HG03139 (cell line): Measurements from ENCODE around the gene TBX3.
"Not testable (repeated sequence)": the region's sequence is repeated elsewhere in the genome, so short reads cannot be mapped to it uniquely, and the experiment has no call there.

ENCODE experiments used
- ATAC-seq: cut with Tn5 transposase; IDR thresholded peaks from one replicate; pipeline ENCODE4 v1.9.1; 2021; ENCODE audit not compliant: unreplicated experiment

The TBX3 gene

GRCh38 chr12:114684098-114684869 is at the start of gene TBX3:
TBX3 (minus strand) TSS chr12:114684175; CDS start chr12:114683200, 975 bp downstream.
- ATAC-seq, result no peak

GRCh38 chr12:114732426-114733030 is 48.6 kb upstream of the TBX3 start:
- ATAC-seq, result no peak

GRCh38 chr12:114729731-114730130 is 45.8 kb upstream of the TBX3 start:
- no peak for ATAC-seq

GRCh38 chr12:114726092-114726710 is 42.2 kb upstream of the TBX3 start:
- ATAC-seq, result no peak

GRCh38 chr12:114722176-114722575 is 38.2 kb upstream of the TBX3 start:
- ATAC-seq, result not testable (repeated sequence)

- no peak for ATAC-seq
Observed at GRCh38 chr12:114721266-114721665, 37.3 kb upstream of the TBX3 start.

GRCh38 chr12:114713466-114714215 is 29.7 kb upstream of the TBX3 start:
- ATAC-seq, result no peak

- ATAC-seq, result no peak
Observed at GRCh38 chr12:114711689-114712152, 27.7 kb upstream of the TBX3 start.

- no peak for ATAC-seq
Observed at GRCh38 chr12:114710151-114710550, 26.2 kb upstream of the TBX3 start.

- ATAC-seq, result no peak
Observed at GRCh38 chr12:114709112-114709511, 25.1 kb upstream of the TBX3 start.

GRCh38 chr12:114708598-114708997 is 24.6 kb upstream of the TBX3 start:
- not testable (repeated sequence) for ATAC-seq

- no peak for ATAC-seq
Observed at GRCh38 chr12:114704096-114704495, 20.1 kb upstream of the TBX3 start.

- ATAC-seq, result no peak
Observed at GRCh38 chr12:114703060-114703493, 19.1 kb upstream of the TBX3 start.

GRCh38 chr12:114702462-114702861 is 18.5 kb upstream of the TBX3 start:
- ATAC-seq, result no peak

GRCh38 chr12:114701553-114701952 is 17.6 kb upstream of the TBX3 start:
- no peak for ATAC-seq

GRCh38 chr12:114701104-114701414 is 17.1 kb upstream of the TBX3 start:
- ATAC-seq, result no peak

GRCh38 chr12:114700392-114701103 is 16.6 kb upstream of the TBX3 start:
- ATAC-seq, result no peak

GRCh38 chr12:114698566-114699163 is 14.7 kb upstream of the TBX3 start:
- no peak for ATAC-seq

- no peak for ATAC-seq
Observed at GRCh38 chr12:114697741-114698565, 14.0 kb upstream of the TBX3 start.
